ENCODE data around the gene PNMT.

The PNMT gene

GRCh38 chr17:39671651-39672521, 3.6 kb downstream of the PNMT start:
- no peak for DNase-seq

- DNase-seq: no peak
These were observed 4.5 kb downstream of the PNMT start for GRCh38 chr17:39672522-39673334.

GRCh38 chr17:39673335-39674081, 5.3 kb downstream of the PNMT start:
- no peak for DNase-seq

GRCh38 chr17:39674179-39674578, 5.9 kb downstream of the PNMT start:
- DNase-seq: no peak

DNA sequence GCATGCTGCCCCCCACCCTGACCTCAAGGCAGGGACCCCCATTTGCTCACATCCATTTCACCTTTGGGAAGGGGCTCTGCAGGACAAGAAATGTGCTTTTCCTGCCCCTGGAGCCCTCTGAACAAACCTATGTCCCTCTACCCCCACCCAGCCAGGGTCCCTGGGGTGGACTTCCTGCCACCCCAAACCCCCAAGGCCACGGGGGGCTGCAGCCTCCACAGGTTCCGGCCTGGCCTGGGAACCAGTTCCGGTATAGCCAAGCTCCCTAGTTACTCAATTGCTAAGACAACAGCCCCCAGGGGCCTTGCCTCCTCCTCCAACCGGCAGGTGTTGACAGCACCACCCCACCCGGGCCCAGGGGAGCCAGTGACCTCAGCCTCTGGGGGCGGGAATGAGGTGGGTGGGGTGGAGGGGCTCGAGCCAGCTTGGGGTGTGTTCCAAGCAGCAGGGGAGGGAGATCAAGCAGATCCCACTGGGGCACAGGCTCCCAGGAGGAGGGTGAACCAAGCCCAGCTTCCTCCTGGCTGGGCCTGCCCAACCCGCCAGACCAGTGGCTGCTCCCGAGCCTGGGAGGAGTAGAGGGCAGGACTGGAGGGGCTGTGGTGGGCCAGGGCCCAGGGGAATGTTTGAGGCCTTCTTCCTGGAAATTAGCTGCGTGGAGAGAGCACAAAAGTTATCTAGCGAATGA, 6.6 kb downstream of the PNMT start:
- DNase-seq: no peak

DNA sequence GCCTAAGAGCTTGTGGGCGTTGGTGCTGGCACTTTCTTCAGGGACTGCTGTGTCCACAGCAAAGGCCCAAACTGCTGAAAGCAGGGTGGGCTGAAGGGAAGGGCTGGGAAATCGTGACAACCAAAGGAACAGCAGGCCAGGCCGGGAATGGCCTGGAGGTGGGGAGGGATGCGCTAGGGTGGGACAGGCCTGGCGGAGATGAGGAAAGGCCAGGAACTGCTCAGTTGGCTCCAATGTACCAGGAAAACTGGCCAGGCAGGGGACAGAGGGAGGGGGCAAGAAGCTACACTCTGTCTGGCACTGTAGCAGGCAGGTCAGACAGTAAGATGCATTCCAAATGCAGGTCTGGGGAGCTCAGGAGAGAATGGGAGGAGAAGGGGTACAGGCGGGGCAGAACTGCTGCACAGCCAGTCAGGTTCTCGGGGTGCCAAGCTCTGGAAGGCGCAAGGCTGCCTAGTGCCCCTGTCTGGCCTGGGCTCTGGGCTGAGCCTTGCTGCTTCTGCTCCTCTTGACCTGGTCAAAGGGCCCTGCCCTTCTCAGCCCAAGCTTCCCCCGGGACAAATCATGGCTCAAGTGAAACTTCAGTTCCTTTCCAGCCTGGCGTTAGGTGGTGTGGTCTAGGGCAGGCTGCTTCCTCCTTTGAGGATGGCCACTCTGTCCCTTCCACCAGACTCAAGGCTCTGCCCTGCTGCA, 7.3 kb downstream of the PNMT start:
- no peak for DNase-seq

GRCh38 chr17:39676198-39676819, 8.1 kb downstream of the PNMT start:
- DNase-seq: no peak

DNA sequence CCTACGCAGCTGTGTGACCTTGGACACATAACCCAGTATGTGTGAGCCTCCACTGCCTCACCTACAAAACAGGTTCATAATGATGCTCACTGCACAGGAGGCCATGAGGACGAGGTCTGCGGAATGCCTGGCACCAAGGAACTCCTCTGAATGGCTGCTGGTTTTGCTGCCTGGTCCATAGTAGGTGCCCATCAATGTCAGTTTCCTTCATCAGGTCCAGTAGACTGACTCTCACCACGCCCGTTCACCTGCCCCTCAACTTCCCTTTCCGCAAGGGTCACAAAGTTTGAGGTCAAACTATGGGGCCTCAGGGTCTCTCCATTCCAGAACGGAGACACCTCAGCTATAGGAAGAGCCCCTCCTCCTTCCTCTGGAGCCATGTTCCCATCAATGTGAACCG, 8.8 kb downstream of the PNMT start:
- no peak for DNase-seq

DNA sequence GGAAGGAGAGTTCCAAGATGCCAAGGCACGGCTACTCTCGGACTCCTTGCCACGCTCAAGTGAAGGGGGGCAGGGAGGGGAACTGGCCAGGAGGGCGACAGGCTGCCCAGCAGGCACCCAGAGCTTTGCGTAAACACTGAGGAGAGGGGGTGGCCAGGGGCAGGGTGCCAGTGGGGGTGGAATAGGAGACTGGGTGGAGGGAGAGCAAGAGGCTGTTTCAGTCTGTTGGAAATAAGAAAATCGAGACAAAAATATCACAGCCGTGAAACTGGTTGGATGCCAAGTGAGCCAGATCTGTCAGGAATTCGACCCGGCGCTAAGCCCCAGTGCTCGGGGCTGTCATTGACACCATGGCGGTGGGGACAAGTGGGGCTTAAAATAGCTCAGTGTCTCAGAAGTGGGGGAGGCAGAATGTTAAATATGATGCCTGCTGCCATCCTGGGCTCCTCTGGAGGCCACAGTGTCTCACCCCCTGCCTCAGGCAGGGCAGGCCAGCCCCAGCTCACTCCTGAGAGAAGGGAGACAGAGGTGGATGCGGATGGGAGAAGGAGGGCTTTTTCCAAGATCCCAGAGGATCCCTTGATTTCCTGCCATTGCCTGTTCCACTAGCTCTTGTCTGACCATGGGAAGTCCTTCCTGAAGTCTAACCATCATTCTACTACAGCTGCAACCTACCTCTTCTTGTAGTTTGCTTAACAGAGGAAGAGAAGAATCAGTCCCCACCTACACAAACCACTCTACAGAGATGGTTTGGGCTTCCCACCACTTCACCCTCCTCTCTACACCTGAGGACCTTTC, 9.5 kb downstream of the PNMT start:
- DNase-seq: no peak

DNA sequence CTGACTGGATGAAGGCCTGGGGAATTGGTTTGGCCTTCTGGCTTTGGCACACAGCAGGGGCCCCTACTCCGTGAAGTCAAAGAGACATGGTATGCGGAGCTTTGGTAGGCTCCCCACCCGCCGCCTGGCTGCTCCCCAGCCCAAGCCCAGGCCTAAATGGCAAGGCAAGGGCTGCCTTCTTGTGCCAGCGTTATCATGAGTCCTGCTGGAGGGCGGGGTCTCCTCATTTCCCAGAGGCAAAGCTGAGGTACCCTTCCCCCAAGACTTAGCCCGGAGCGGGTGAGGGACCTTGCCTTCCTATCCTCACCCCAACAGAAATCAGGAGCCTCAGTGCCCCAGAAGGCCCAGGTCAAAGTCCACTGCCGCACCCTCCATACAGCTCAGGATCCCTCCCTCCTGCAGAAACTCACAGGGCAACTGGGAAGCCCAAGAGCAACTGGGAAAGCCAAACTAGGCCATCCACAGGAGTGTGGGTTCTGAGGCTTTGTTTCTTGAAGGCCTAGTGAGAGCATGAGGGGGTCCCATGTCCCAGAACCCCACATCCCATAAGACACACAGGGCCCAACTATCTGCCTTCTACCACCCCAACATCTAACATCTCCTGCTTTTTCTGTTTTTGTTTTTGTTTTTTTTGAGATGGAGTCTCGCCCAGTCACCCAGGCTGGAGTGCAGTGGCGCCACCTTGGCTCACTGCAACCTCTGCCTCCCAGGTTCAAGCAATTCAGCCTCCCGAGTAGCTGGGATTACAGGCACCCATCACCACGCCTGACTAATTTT, 10.3 kb downstream of the PNMT start:
- no peak for DNase-seq

DNA sequence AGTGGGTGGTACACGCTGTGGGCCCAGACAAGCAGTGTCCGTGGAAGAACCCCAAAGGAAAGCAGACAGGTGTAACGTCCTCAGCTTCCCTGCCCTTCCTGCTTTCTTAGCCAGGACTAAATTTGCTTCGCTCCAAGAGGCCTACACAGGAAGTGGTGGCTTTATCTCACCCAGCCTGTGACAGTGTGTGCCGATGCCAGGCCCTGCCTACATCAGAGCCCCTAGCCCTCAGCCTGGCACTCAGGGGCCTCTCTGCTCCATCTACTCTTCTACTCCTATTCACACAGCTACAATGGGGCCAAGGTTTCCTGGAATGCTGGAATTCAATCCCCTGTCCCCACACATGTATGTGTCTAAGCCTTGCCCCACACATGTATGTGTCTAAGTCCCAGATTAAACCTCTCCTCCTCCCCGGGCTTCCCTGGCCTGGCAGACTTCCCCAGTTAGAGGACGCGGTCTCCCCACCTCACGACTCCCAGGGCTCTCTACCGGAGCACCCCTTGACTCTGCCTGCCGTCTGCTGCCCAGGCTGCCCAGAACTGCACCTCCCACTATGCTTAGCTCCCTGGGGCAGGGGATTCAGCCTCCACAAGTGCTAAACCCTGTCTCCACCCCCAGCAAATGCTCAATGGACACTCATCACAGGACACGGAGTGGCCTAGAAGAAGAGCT, 11.4 kb downstream of the PNMT start:
- no peak for DNase-seq

GRCh38 chr17:39683295-39683939, 15.2 kb downstream of the PNMT start:
- DNase-seq: no peak

GRCh38 chr17:39684369-39685192, 16.3 kb downstream of the PNMT start:
- DNase-seq: no peak

DNA sequence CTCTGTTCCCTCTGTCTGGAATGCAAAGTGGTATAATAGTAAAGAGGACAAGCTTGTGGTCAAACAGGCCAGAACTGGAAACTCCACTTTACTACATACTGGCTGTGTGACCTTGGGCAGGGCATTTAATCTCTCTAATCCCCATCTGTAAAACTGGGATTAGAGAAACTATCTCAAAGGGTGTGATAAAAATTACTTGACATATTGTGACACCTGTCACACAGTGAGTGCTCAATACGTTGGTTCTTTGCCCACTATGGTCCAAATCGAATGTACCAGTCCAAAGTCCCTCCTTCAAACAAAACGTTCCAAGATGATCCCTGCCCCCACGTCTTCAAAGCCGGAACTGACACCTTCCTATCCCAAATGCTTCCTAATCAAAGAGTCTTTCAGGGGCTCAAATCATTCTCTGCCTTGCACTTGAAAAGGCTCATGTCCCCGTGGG, 18.9 kb downstream of the PNMT start:
- DNase-seq: no peak

GRCh38 chr17:39687546-39688474, 19.6 kb downstream of the PNMT start, which contains the start of gene PGAP3:
Gene PGAP3 (minus strand): TSS chr17:39688057. CDS start chr17:39688014, 43 bp downstream.
- peak; percentile 92 for DNase-seq

GRCh38 chr17:39688475-39688835, 20.2 kb downstream of the PNMT start:
- no peak for DNase-seq

GRCh38 chr17:39688945-39689344, 20.7 kb downstream of the PNMT start:
- no peak for DNase-seq
